GM12873 (cell line): ENCODE measurements around the gene COLEC12.

Experiments
- CTCF ChIP-seq: IDR thresholded peaks from 2 replicates; pipeline ENCODE4 v1.5.1; 2012; ENCODE audit warnings: low read depth, mild to moderate bottlenecking, moderate library complexity, low read length, control low read depth; ENCODE audit not compliant: insufficient read depth; ENCODE audit errors: missing control alignments

COLEC12 gene

GRCh38 chr18:285817-286216 lies 214.7 kb downstream of the COLEC12 start:
- no peak for TF ChIP-seq CTCF

- TF ChIP-seq CTCF, result no peak
These were observed 225.0 kb downstream of the COLEC12 start for GRCh38 chr18:275486-275885.

- TF ChIP-seq CTCF, result no peak
These were observed 226.2 kb downstream of the COLEC12 start for GRCh38 chr18:274313-274712.

GRCh38 chr18:273525-273924 lies 227.0 kb downstream of the COLEC12 start:
- no peak for TF ChIP-seq CTCF

GRCh38 chr18:272650-273049 lies 227.9 kb downstream of the COLEC12 start:
- TF ChIP-seq CTCF, result no peak

- TF ChIP-seq CTCF, result no peak
These were observed 230.9 kb downstream of the COLEC12 start for GRCh38 chr18:269480-270095.

GRCh38 chr18:267688-268552 lies 232.6 kb downstream of the COLEC12 start, which contains the start of gene THOC1:
Gene THOC1 (minus strand): TSS chr18:268047. CDS start chr18:268019, 28 bp downstream.
- no peak for TF ChIP-seq CTCF
